ENCODE results near the gene TNFSF13.

TNFSF13 gene

DNA sequence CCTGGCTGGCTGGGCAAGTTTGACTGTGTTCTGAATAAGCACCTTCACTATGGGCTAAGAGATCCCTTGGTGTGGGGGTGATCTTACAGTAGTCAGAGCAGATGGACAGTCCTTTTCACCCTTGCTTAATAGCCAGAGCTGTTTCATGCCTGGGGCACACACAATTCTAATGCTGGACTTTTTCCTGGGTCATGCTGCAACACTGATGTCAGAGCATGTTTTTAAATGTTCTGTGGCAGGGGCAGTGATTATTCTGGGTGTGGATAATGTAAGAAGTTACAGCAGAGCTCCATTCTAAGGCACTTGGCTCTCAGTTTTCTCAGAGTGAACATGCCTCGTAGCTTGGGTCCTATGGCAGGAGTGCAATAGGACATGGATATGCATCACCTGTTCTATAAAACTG, 16.9 kb downstream of the TNFSF13 start:
- DNase-seq (ENCODE audit: low spot score) = no peak

DNA sequence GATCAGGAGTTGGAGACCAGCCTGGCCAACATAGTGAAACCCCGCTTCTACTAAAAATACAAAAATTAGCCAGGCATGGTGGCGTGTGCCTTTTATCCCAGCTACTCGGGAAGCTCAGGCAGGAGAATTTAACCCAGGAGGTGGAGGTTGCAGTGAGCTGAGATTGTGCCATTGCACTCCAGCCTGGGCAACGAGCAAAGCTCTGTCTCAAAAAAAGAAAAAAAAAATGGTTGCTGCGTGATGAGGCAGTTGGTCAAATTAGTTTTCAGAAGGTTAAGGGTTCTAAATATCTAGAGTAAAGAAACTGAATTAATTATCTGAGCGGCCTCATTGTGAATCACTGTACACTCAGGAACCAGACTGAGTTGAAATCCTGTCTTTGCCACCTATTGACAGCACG, 17.4 kb downstream of the TNFSF13 start:
- no peak for DNase-seq (ENCODE audit: low spot score)

DNA sequence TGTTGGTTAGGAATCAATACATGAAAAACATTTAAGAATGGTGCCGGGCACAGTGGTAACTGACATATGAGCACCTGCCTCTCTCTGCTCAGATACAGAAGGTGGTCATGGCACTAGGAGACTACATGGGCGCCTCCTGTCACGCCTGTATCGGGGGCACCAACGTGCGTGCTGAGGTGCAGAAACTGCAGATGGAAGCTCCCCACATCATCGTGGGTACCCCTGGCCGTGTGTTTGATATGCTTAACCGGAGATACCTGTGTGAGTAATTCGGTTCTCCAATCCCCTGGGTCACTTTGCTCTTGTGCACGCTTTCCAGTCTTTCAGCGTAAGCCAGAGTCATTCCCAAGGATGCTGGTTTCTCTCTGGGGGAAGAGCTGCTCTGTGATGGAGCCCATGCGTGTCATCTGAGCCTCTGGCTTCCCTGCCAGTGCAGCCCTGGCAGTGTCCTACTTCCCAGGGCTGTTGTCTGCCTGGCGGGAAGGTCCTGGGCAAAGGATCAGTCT, 17.9 kb downstream of the TNFSF13 start:
- no peak for DNase-seq (ENCODE audit: low spot score)

DNA sequence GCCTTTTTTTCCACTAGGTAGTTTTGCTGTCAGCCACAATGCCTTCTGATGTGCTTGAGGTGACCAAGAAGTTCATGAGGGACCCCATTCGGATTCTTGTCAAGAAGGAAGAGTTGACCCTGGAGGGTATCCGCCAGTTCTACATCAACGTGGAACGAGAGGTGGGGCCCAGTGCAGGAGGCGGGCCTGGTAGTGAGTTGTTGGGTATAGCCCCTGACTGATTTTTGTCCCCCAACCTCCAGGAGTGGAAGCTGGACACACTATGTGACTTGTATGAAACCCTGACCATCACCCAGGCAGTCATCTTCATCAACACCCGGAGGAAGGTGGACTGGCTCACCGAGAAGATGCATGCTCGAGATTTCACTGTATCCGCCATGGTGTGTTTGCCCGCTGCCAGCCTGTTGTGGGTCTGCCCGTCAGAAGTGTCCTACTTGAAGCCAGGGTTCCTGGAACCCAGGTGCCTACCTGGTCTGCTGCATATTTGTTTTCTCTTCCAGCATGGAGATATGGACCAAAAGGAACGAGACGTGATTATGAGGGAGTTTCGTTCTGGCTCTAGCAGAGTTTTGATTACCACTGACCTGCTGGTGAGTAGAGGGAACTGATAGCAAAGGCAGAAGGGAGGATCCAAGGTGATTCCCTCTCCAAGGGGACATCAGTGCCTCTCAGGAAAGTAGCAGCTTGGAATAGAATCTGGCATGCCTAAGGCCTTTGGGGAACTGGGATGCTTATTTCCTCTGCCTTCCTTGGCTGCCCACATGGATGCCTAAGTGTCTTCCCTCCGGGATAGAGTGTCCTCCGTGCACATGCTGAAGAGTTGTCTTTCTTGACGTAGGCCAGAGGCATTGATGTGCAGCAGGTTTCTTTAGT, 19.0 kb downstream of the TNFSF13 start:
- no peak for DNase-seq (ENCODE audit: low spot score)

DNA sequence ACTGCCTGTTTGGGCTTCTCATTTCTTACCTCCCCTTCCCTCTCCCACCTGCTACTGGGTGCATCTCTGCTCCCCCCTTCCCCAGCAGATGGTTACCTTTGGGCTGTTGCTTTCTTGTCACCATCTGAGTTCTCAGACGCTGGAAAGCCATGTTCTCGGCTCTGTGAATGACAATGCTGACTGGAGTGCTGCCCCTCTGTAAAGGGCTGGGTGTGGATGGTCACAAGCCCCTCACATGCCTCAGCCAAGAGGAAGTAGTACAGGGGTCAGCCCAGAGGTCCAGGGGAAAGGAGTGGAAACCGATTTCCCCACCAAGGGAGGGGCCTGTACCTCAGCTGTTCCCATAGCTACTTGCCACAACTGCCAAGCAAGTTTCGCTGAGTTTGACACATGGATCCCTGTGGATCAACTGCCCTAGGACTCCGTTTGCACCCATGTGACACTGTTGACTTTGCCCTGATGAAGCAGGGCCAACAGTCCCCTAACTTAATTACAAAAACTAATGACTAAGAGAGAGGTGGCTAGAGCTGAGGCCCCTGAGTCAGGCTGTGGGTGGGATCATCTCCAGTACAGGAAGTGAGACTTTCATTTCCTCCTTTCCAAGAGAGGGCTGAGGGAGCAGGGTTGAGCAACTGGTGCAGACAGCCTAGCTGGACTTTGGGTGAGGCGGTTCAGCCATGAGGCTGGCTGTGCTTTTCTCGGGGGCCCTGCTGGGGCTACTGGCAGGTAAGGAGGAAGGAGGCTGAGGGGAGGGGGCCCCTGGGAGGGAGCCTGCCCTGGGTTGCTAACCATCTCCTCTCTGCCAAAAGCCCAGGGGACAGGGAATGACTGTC, 20.7 kb downstream of the TNFSF13 start, which contains the start of gene CD68:
TSS of gene CD68 (plus strand) at position 638 of the 833 bp plus-strand sequence. CDS start at position 678, 40 bp downstream.
- DNase-seq (ENCODE audit: low spot score) = peak; percentile 90

DNA sequence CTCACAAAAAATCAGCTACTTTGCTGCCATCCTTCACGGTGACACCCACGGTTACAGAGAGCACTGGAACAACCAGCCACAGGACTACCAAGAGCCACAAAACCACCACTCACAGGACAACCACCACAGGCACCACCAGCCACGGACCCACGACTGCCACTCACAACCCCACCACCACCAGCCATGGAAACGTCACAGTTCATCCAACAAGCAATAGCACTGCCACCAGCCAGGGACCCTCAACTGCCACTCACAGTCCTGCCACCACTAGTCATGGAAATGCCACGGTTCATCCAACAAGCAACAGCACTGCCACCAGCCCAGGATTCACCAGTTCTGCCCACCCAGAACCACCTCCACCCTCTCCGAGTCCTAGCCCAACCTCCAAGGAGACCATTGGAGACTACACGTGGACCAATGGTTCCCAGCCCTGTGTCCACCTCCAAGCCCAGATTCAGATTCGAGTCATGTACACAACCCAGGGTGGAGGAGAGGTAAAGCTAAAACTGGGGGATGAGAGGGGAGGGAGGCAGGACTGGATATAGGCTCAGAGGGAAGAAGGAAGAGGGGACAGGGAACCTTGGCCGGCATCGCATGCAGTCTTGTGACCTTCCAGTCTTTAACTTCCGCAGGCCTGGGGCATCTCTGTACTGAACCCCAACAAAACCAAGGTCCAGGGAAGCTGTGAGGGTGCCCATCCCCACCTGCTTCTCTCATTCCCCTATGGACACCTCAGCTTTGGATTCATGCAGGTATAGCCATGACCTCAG, 21.5 kb downstream of the TNFSF13 start:
- DNase-seq (ENCODE audit: low spot score) = no peak

DNA sequence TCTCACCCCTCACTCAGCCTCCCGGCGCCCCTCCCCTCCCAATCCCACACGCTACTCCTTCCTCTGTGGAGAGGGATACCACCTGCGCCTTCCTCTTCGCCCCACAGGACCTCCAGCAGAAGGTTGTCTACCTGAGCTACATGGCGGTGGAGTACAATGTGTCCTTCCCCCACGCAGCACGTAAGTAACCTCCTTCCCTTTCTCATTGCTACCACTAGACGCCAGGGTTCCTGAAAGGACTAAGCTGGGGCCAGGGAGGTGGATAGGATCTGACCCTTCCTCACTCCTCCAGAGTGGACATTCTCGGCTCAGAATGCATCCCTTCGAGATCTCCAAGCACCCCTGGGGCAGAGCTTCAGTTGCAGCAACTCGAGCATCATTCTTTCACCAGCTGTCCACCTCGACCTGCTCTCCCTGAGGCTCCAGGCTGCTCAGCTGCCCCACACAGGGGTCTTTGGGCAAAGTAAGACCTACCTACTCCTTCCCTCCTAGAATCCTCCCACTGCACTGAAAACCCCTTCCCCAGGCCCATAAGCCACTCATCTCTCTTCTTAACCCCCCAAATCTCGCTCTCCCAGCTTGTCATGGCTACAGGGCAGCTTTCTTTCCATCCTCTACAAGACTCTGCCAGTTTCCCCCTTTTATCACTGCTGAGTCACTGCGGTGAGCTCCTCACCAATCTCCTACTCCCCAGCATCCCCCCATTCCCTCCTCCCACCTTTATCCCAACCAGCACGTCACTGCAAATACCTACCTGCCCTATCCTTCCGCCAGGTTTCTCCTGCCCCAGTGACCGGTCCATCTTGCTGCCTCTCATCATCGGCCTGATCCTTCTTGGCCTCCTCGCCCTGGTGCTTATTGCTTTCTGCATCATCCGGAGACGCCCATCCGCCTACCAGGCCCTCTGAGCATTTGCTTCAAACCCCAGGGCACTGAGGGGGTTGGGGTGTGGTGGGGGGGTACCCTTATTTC, 22.3 kb downstream of the TNFSF13 start:
- no peak for DNase-seq (ENCODE audit: low spot score)

DNA sequence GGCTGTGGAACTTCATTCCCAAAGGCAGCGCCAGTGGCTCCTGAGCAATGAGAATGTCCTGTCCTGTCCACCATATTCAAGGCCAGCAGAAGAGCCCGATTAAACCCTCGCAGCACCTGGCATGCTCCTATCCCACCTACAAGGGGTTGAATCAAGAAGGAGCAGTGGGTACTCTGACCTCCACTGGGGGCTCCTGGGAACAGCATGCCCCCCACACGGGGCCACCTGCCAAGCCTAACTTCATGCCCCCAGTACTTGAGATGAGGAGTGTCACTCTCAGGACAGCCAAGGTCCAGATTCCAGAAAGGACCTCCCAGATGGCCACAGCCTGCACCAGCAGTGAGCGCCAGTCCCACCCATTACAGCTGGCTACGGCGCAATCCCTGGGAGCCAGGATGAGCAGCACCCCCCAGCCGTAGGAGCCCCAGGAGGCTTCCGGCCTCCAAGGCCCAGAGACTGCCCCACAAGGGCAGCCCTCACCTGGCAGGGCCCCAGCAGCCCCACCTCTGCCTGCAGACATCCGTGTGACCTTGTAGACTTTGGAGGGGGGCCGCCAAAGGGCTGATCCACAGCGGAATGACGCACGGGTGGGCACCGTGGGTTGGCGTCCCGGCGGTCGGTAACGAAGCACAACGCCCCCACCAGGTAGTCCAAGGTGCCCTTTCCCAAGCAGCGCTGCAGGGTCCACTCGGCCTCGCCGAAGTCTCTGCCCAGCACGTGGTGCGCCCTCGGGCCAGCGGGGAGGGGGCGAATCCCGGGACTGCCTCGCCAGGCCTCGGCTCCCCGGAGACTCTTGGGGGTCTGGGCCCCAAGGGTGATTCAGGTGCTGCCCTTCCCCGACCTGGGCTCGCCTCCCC, 24.1 kb downstream of the TNFSF13 start:
- no peak for DNase-seq (ENCODE audit: low spot score)

DNA sequence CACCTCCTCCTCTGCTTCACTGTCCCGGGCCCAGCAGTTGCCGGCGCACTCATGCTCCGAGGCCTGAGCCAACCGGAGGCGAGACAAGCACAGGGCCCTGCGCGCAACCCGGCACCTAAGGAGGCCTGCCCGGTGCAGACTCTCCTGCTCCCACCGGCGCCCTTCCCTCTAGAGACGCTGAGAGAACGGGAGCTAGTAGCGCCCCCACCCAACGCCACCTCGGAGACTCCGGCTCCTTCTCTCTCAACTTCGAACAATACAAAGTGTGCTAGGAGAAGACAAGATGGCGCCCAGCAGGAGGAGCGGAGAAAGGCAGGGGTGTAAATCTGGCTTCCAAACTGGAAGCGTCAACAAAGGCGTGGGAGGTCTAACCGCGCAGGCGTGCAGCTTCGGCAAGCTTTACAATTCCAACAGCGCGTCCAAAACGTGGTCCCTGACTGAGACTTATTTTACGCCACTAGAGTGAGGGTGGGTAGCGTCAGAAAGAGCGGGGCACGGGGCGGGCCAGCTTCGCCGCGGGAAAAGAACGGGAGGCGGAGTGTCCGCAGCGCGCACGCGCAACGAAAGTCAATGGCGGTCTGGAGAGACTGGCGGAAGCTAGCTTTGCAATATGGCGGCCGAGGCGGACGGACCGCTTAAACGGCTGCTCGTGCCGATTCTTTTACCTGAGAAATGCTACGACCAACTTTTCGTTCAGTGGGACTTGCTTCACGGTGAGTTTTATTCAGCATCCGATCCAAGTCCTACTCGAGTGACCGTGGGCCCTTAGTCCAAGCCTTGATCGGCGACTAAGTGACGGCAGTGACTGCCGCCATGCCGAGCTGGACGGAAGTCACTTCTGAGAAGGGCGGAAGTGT, 24.9 kb downstream of the TNFSF13 start, which contains the start of gene MPDU1:
TSS of gene MPDU1 (plus strand) at position 600 of the 857 bp plus-strand sequence. CDS start at position 611, 11 bp downstream.
- DNase-seq (ENCODE audit: low spot score) = peak; percentile 90

DNA sequence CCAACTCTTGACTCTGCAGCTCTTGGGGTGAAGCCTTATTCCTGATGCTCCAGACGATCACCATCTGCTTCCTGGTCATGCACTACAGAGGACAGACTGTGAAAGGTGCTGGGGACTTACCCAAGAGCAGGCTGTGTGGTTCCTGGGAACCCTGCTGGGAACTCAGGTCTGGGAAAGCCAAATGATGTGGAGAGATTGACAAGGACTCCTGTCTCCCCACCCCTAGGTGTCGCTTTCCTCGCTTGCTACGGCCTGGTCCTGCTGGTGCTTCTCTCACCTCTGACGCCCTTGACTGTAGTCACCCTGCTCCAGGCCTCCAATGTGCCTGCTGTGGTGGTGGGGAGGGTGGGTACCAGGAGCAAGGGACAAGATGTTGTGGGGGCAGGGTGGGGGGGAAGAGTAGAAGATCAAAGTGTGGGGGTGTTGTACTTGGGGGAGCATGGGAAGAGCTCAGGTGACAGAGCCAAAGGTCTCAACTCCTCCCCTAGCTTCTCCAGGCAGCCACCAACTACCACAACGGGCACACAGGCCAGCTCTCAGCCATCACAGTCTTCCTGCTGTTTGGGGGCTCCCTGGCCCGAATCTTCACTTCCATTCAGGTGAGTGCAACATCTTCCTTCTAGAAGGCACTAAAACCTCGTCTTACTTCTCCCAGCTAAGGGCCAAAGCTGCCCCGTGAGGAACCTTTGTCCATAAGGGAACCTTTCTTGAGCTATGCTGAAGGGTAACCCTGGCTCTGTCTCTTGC, 28.3 kb downstream of the TNFSF13 start:
- no peak for DNase-seq (ENCODE audit: low spot score)

DNA sequence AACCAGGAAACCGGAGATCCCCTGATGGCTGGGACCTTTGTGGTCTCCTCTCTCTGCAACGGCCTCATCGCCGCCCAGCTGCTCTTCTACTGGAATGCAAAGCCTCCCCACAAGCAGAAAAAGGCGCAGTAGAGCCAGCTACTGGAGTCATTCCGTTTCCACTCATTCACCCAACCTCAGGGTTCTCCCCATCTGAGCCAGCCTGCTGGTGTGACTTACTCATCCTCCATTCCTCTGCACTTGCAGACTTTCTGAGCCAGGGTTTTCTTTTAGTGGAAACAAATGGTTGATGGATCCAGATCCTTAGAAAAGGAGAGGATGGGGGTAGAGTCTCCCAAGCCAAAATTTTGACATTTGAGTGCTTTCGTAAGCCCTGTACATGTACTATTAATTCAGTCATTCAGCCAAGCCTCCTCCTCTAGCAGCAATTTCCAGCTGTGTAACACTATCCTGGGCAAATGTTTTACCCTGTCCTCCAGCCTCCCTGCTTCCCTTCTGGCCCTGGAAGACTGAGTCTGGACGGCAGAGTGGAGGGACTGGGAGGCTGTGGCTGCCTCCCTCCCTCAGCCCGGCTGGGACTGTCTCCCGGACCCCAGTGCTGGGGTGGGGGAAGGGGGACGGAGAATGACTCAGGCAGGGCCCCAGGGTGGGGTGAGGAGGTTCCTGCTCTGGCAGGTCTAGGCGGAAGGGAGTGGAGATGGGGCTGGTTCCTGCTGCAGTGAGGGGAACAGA, 29.0 kb downstream of the TNFSF13 start:
- peak; percentile 92 for DNase-seq (ENCODE audit: low spot score)

DNA sequence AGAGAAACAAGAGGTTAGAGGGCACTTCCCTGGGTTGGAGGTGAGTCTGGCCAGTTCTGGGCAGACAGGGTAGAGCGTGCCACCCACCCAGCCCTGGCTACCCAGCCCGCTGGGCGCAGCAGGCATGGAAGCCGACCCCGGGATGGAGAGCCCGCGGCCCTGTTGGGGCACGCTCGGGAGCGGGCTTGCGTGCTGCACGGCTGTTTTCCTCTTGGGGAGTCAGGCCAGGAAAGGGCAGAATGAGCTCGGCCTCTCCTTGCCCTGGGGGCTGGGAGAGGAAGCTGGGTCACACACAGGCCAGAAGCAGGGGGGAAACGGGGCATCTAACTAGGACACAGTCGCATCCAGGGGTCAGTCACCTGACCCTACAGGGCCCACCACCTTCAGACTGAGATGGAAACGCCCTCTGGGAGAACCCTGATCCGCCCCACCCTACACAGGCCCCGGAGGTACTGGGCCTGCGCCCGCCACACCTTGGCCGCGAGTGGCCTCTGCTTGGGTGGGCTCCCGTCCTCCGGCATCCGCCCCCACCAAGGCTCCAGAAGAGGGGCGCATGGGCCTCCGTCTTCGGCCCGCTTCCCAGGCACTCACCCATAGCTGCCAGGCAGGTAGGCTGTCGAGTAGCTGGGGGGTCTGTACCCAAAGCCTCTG, 30.1 kb downstream of the TNFSF13 start:
- DNase-seq (ENCODE audit: low spot score) = no peak

DNA sequence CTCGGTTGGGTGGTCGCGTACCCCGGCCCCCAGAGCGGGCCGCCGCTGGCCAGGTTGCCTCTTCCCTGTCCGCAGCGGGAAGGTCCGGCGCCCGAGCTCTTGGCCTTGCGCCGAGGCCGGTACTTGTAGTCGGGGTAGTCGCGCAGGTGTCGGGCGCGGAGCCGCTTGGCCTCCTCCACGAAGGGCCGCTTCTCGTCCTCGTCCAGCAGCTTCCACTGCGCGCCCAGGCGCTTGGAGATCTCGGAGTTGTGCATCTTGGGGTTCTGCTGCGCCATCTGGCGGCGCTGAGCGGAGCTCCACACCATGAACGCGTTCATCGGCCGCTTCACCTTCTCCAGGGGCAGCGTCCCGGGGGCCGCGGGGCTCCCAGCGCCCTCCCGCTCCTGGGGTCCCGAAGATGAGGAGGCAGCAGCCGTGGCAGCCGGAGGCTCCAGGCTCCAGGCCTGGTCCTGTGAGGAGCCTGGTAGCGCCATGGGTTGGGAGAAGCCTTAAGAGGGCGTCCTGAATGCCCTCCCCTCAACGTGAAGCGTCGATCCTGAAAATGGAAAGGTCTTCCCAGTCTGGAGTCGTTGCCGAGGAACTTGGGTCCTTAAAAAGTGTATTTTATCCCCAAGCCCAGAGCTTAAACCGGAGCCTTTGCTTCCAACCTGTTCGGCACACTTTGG, 30.8 kb downstream of the TNFSF13 start:
- DNase-seq (ENCODE audit: low spot score) = peak; percentile 85

DNA sequence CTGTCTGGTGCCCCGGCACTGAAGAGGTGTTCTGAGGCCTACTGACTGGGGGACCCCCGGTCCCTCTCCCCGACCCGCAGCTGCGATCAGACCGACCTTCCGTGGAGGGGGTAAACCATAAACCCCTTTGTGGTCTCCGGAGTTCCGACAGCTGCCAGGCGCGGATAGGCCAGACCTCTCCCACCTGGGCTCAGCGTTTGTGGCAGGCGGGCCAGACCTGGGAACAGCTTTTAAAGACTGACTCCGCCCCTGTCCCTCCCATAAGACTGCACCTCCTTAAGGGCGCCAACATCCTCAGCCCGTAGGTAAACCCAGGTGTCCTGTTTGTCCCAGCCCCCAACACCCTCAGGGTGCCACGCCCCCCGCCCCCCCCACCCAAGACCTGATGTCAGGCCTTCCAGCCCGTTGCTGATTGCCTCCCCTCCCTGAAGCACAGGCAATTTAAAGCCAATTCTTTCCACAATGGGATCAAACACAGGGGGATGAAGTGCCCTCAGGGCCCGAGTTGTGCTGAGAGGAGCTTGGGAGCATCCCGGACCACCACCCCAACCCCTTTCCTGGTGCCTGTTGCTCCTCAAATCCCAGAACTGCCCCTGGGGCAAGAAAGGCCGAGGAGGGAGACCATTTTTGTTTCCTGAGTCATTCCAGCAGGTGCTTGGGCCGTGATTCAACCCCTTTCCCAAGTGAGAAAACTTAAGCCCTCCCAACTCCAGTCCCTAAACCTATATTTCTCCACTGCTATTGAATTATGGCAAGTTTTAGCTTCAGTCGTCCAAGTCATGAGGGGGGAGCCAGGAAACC, 31.5 kb downstream of the TNFSF13 start, which contains the start of gene SOX15:
TSS of gene SOX15 (minus strand) at position 204 of the 801 bp plus-strand sequence. CDS start 418 bp downstream, outside the sequence.
- no peak for DNase-seq (ENCODE audit: low spot score)

DNA sequence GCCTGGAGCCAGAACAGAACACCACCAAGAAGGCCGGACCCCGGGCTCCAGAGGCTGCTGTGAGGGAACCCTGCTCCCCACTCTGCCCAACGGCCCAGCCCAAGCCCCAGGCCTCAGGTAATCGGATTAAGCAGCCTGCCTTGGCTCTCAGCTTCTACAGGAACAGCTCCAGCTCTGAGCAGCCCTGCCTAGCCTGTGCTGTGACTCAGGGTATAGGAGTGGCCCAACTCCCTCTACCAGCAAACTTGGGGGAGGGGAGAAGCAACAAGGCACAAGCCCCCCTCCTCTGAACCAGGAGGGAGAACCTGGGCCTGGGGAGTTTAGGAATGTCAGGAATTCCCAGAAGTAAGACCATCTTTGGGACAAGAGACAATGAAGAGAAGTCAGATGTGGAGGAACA, 32.2 kb downstream of the TNFSF13 start:
- peak; percentile 67 for DNase-seq (ENCODE audit: low spot score)

Measured in AG08395 (cell line).